HUES48 (cell line): ENCODE data around the gene PCK1.

ENCODE experiments used
- H3K27ac ChIP-seq: one replicate; pipeline ENCODE4 v1.7.0; 2013; ENCODE audit warnings: low read depth, low read length, inconsistent platforms
- H3K27me3 ChIP-seq: 2 replicates; pipeline ENCODE4 v1.6.1; 2013; ENCODE audit warnings: mild to moderate bottlenecking, low read length; ENCODE audit not compliant: control insufficient read depth, insufficient read depth
- H3K36me3 ChIP-seq: 2 replicates; pipeline ENCODE4 v1.6.1; 2013; ENCODE audit warnings: low read length; ENCODE audit not compliant: control insufficient read depth, insufficient read depth
- H3K4me1 ChIP-seq: 2 replicates; pipeline ENCODE4 v1.6.1; 2013; ENCODE audit warnings: mild to moderate bottlenecking, low read length; ENCODE audit not compliant: control insufficient read depth, insufficient read depth
- H3K4me3 ChIP-seq: 2 replicates; pipeline ENCODE4 v1.5.1; 2013; ENCODE audit warnings: mild to moderate bottlenecking, low read depth, low read length
- H3K9ac ChIP-seq: 2 replicates; pipeline ENCODE4 v1.6.1; 2013; ENCODE audit warnings: mild to moderate bottlenecking, low read depth, low read length, moderate library complexity
- H3K9me3 ChIP-seq: 2 replicates; pipeline ENCODE4 v1.6.1; 2013; ENCODE audit warnings: low read length; ENCODE audit not compliant: control insufficient read depth, insufficient read depth

The PCK1 gene

DNA sequence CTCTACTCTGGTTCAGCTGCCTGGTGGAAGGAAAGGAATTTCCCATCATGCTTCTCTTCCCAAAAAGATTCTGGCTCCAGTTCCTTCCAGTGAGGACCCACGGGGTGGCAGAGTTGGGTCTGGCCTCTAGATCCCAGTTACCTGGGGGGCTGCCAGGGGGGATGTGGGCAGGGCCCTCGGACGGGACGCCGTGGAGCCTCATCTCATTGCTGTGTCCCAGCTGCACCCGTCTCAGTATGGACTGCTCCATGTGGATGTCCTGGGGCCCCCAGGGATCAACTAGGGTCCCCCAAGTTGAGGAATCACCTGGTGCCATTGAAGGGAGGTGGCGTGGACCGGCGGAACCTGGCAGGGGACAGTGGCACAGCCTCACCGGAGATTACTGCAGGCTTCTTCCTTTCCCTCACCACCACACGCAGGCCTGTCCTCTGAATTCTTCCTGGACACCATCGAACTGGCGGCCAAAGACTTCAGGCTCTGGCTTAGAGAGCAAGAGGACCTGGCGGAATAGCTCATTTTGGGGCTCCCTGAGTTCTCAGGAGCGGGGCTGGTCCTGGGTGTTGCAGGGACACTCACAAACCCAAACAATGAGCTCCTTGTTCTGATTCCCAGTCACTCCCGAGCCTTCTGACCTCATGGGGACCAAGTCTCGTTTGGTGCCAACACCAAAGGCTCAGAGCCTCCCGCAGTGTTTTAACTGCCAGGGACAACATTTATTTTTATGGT, 50.8 kb downstream of the PCK1 start:
- Histone ChIP-seq H3K4me1 (no peaks in the 10 kb centered on the region), H3K36me3 (no peaks in the 10 kb centered on the region), H3K9ac (no peak overlapping the region), H3K9me3 (no peaks in the 10 kb centered on the region), H3K27me3 (no peaks in the 10 kb centered on the region), H3K27ac (no peak overlapping the region), H3K4me3 (no peak overlapping the region)

DNA sequence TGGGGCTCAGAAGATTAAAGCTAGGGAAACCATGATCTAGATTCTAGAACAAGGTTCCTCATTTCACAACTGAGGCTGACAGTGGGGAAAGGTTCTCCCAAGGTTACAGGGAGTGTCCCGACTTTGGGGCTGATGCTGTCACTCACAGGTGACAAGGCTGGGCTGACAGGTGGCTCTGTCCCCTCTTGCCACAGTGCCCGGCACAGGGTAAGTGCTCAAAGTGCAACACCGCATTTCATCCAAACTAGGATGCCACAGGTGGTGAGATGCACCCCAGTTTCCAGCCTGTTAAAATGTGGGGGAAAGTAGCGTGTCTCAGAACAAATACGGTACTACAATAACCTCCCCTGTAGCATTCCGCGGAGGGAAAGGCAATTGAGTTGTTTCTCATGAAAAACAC, 51.5 kb downstream of the PCK1 start:
- Histone ChIP-seq H3K4me1 (no peaks in the 10 kb centered on the region), H3K9ac (no peak overlapping the region), H3K9me3 (no peaks in the 10 kb centered on the region), H3K4me3 (no peak overlapping the region), H3K27me3 (no peaks in the 10 kb centered on the region), H3K27ac (no peak overlapping the region), H3K36me3 (no peaks in the 10 kb centered on the region)

DNA sequence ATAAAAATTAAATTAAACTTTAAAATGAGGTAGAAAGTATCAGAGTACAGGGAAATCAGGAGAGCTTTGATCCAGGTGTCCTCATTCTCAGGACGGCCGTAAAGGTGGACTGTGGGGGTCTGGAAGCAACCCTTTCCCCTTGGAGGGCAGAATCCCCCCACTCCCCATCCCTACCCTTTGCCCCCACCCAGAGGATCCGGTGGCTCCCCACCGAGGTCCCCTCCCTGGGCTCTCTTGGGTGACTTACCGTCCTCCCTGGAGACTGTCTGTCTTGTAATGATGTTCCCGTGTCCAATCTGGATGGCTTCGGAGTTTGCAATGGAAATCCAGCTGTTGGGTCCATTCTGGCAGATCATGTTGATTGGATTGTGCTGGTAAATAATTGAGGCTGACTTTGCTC, 52.0 kb downstream of the PCK1 start:
- H3K9ac ChIP-seq = no peak overlapping the region
- H3K27me3 ChIP-seq = no peaks in the 10 kb centered on the region
- no peaks in the 10 kb centered on the region for H3K4me1 ChIP-seq
- no peak overlapping the region for H3K27ac ChIP-seq
- H3K36me3 ChIP-seq = no peaks in the 10 kb centered on the region
- H3K4me3 ChIP-seq = no peak overlapping the region
- H3K9me3 ChIP-seq = no peaks in the 10 kb centered on the region

DNA sequence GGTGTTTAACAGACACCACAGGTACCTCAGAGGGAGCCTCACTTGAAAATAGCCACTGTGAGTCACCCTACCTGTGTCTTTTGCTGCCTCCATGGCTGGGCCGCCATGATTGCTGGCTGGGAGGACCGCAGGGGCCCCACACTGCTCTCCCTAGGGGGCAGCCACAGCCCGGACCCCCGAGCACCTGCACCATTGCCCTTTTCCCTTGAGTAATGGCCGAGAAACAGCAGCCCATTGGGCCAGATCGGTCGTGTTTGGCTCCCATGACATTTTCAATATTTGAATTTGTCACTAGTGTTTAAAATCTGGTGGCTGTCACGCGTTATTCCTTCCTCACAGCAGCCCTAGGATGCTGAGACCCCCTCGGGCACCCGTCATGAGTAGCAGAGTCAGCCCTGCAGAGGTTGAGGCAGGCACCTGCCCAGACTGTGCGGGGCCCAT, 52.6 kb downstream of the PCK1 start:
- Histone ChIP-seq H3K36me3 (no peaks in the 10 kb centered on the region), H3K27me3 (no peaks in the 10 kb centered on the region), H3K4me3 (no peak overlapping the region), H3K27ac (no peak overlapping the region), H3K4me1 (no peaks in the 10 kb centered on the region), H3K9ac (no peak overlapping the region), H3K9me3 (no peaks in the 10 kb centered on the region)

DNA sequence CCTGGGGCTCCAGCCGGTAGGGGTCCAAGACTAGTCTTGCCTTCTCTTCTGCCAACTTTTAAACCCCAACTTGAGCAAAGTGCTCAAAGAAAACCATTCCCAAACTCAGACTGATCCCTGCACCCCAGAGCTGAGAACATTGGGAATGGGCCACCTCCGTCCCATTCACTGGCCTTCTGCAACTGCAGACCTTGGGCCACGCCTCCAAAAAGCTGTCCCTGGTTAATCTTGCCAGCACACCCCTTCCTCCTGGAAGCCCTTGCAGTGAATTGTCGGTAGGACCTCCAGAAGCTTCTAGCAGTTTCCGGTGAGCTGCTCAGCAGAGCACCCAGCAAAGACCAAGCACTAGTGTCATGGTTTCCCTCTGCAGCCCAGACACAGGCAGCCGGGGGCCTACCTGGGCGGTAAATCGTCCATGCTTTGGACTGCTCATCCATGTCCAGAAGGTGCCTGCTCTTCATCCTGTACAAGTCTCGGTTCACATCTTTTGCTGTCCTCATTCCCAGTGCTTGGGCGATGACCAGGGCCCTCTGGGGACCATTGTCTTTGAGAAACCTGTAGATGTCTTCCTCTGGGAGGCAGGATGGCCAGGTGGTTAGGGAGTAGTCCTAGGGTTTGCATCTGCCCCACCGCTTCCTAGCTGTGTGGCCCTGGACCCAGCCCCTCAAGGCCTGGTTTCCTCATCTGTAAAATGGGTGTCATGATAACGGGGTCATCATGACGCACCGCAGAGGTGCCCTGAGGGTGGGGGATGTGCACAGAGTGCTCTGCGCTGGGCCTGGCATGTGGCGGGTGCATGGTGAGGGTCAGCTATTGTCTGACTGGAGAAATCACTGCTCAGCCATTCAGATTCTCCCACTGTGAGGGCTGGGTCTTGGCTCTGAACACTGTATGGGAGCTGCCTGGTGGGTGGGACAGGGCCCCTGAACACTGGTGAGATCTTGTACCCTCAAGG, 53.9 kb downstream of the PCK1 start:
- no peaks in the 10 kb centered on the region for H3K4me1 ChIP-seq
- H3K27me3 ChIP-seq = no peaks in the 10 kb centered on the region
- H3K9ac ChIP-seq = no peak overlapping the region
- no peak overlapping the region for H3K27ac ChIP-seq
- no peaks in the 10 kb centered on the region for H3K9me3 ChIP-seq
- no peak overlapping the region for H3K4me3 ChIP-seq
- H3K36me3 ChIP-seq = no peaks in the 10 kb centered on the region

DNA sequence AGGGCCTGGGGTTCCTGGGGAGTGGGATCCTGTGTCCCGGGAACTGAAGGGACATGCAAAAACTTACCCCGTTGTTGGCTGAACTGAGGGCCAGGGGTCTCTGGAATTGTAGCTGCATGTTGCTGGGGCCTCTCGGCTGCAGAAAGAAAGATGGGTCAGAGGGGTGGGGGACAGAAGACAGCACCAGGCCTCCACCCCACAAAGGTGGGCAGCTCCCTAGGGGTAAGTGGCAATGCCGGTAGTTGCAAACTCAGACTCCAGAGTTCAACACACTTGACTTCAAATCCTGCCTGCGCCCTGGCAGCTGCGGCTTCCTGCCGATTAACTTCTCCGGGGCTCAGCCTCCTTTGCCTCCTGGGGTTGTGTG, 54.5 kb downstream of the PCK1 start:
- H3K9ac ChIP-seq = no peak overlapping the region
- H3K4me1 ChIP-seq = no peaks in the 10 kb centered on the region
- H3K27me3 ChIP-seq = no peaks in the 10 kb centered on the region
- H3K4me3 ChIP-seq = no peak overlapping the region
- no peaks in the 10 kb centered on the region for H3K9me3 ChIP-seq
- H3K27ac ChIP-seq = no peak overlapping the region
- no peaks in the 10 kb centered on the region for H3K36me3 ChIP-seq

DNA sequence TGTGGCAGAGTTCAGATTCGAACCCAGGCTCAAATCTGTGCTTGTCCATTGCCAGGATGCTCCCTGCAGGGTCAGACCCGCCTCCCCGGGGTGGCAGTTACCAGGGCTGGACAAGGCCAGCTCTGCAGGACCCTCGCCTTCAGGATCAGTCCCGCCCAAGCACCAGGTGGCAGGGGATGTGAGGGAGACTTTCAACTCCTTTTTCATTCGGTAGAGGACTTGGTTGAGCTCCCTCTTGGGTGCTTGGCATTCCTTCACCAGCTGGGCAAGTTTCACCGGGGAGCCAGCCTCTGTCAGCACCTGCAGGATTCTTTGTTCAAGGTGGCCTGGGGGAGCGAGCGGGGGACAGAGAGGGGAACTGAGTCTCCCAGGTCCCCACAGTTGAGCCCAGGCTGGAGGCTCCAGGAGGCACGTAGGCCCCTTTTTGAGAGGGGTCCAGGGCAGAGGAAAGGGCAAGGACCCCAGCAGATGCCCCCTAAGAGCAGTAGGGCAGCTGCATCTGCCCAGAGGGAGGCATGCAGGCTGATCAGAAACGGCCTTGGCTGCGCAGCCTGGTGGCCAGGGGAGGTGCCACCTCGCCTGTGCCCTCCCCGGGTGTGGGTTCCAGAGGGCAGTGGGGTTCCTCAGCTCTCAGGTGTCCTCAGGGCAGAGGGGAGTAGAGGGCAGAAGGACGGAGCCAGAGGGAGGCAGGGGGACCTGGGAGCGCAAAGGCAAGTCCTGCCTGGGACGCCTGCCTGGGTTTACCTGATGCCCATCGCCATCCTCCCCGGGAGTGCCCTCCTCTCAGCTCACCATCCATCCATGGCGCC, 55.4 kb downstream of the PCK1 start:
- Histone ChIP-seq H3K4me1 (no peaks in the 10 kb centered on the region), H3K9ac (no peak overlapping the region), H3K27me3 (no peaks in the 10 kb centered on the region), H3K27ac (no peak overlapping the region), H3K36me3 (no peaks in the 10 kb centered on the region), H3K9me3 (no peaks in the 10 kb centered on the region), H3K4me3 (no peak overlapping the region)

DNA sequence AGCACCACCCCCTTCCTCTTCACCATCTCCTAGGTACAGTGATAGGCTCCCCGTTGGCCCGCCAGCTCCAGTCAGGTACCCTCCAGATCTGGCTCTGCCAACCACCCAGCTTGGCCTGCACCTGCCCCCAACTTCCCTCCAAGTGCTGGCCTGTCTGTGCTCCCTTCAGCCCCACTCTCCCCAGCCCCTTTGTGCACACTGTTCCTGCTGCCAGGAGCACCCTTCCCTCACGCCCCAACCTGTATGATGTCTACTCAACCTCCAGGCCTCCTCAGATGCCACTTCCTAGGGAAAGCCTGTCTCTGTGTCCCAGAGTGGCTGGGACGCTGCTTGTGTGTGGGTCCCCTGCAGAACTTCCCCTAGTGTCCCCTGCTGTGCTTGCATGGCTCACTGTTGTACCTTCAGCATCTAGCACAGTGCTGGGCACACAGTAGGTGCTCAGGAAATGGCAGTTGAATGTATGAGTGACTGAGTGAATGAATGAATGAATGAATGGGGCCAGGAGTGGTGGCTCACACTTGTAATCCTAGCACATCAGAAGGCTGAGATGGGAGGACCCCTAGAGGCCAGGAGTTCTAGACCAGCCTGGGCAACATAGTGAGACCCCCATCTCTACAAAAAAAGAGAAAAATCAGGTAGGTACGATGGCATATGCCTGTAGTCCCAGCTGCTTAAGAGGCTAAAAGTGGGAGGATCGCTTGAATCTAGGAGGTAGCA, 56.3 kb downstream of the PCK1 start:
- H3K9ac ChIP-seq = no peak overlapping the region

More for the DNA sequence above, 56.3 kb downstream of the PCK1 start:
- no peak overlapping the region for H3K27ac ChIP-seq
- H3K4me3 ChIP-seq = no peak overlapping the region
- no peaks in the 10 kb centered on the region for H3K36me3 ChIP-seq
- H3K4me1 ChIP-seq = no peaks in the 10 kb centered on the region
- no peaks in the 10 kb centered on the region for H3K27me3 ChIP-seq
- H3K9me3 ChIP-seq = no peaks in the 10 kb centered on the region
